Measurements from ENCODE around the gene PEMT. TPM values are rescaled to one million over a fixed set of nuclear protein-coding genes. Genes with fewer than 3 reads are reported as not detected.
A peak's percentile ranks its signal among the peaks of the same experiment; 100 is the strongest.

The PEMT gene
- total and polyA plus RNA-seq, 3 experiments from 2014 or later = 31.9 to 42.1 (median 34.6) TPM

DNA sequence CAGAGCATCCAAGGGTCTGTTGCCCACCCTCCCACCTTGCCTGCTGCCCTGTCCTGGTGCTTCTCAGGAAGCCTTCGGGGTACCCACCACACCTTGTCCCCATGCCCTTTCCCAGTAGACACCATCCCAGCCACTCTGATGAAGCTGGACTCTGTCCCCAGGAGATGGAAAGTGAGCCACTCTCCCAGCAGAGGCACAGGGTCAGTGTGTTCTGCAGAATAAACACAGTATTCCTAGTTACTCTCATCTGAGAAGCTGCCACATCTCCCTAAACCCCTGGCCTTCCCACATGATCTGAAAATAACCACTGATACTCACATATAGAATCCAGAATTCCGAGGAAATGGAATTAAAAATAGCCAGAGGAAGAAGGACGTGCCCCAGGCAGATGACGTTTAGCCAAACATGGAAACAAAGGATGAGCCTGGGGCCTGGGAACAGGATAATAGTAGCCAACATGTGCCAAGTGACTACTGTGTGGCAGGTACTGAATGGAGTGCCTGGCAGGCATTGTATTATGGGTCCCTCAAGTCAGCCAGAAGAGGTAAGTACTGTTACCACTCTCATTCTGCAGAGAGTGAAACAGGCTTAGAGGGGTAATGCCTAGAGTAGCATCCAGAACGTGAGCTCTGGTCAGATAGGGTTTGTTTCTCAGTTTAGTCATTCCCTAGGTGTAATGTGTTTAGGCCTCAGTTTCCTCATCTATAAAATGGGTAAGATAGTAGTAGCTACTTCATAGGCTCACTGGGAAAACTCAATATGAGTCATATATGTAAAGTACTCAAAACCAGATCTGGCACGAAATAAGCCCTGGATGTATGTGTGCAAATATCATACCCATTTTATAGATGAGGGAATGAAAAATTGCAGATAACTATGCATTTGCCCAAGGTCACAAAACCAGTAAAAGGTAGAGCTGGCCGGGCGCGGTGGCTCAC, 20.8 kb upstream of the PEMT start:
- Mint-ChIP-seq H3K36me3 (no peaks in the 10 kb centered on the region), H3K9me3 (no peaks in the 10 kb centered on the region), H3K27me3 (peaks cover under 1 to 6% of the 10 kb centered on the region in 2 donors), H3K4me1 (peaks cover 0 to 3% (median 2%) of the 10 kb centered on the region in 3 donors), H3K4me3 (no peak overlapping the region), H3K27ac (no peak overlapping the region)
- Histone ChIP-seq H3K9me3 (ENCODE audit: low read length) (no peaks in the 10 kb centered on the region), H3K36me3 (ENCODE audit: insufficient read depth, low read length) (no peaks in the 10 kb centered on the region), H3K4me1 (ENCODE audit: insufficient read depth, low read length) (no peaks in the 10 kb centered on the region), H3K27ac (ENCODE audit: low read depth, low read length) (no peak overlapping the region), H3K4me3 (ENCODE audit: low read length) (no peak overlapping the region), H3K27me3 (ENCODE audit: insufficient read depth, low read length, poor library complexity, severe bottlenecking) (no peaks in the 10 kb centered on the region)
- ChIA-PET POLR2A (no interaction called here), CTCF (interaction anchor here (0.8 to 1.7 kb wide), 5 partner anchors 9 to 257 kb away, joined by 3 to 13 read pairs (median 3); no protein-coding TSS in a partner anchor)
- DNase-seq = no peak

DNA sequence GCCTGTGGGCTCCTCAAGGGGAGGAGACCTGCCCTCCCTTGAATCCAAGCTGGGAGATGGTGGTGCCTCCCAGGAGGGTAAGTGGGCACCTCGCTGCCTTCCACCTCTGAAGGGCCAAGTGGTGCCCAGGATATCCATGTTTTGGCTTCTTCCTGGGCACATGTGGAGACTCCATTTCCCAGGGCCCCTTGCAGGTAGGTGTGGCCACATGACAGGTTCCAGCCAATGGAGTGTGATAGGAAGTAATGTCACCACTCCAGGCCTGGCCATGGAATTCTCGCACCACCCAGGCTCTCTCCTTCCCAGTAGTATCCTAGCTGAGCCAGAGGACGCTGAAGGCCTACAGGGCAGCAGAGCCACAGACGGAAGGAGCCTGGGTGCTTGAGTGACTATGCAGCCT, 17.6 kb upstream of the PEMT start:
- H3K4me1 Mint-ChIP-seq = peaks cover 0 to 3% (median 2%) of the 10 kb centered on the region in 3 donors
- Histone ChIP-seq H3K4me3 (ENCODE audit: low read length) (no peak overlapping the region), H3K27me3 (ENCODE audit: insufficient read depth, low read length, poor library complexity, severe bottlenecking) (no peaks in the 10 kb centered on the region), H3K36me3 (ENCODE audit: insufficient read depth, low read length) (no peaks in the 10 kb centered on the region), H3K27ac (ENCODE audit: low read depth, low read length) (no peak overlapping the region), H3K4me1 (ENCODE audit: insufficient read depth, low read length) (no peaks in the 10 kb centered on the region), H3K9me3 (ENCODE audit: low read length) (no peaks in the 10 kb centered on the region)
- ChIA-PET CTCF (no interaction called here), POLR2A (no interaction called here)
- H3K9me3 Mint-ChIP-seq = no peaks in the 10 kb centered on the region
- no peak for DNase-seq
- H3K36me3 Mint-ChIP-seq = no peaks in the 10 kb centered on the region
- H3K27ac Mint-ChIP-seq = no peak overlapping the region
- H3K27me3 Mint-ChIP-seq = peaks cover 2 to 8% of the 10 kb centered on the region in 2 donors
- no peak overlapping the region for H3K4me3 Mint-ChIP-seq

DNA sequence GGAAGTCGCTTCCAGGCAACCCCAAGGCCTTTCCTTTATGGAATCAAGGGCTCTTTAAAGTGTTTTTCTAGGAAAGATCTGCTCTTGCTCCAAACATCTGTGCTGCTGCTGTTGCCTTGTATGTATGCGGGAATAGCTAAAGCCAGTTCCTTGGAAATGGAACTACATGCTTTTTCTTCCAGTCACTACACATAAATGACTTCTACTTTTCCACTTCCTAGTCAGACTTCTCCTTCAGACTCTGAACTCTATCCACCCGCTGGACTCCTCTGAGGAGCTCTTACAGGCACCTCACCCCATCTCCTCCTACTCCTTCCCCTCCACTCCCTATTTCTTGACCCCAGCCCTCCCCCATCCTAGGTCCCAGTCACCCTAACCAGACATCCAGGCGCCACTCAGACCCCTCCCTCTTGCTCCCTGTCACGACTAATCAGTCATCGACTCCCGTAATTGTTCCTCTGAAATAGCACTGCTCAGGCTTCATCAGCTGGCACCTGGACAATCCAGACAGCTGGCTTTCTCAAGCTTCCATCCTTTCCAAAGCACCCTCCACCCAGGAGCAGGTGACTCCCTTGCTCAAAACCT, 15.0 kb upstream of the PEMT start:
- POLR2A ChIA-PET = interaction anchor here (0.6 kb wide), 1 partner anchor 14 kb away, joined by 3 read pairs; no protein-coding TSS in a partner anchor
- Mint-ChIP-seq H3K4me3 (no peak overlapping the region), H3K9me3 (no peaks in the 10 kb centered on the region), H3K36me3 (no peaks in the 10 kb centered on the region), H3K4me1 (no peaks in the 10 kb centered on the region), H3K27me3 (peaks cover 0 to 8% of the 10 kb centered on the region in 2 donors), H3K27ac (no peak overlapping the region)
- Histone ChIP-seq H3K36me3 (ENCODE audit: insufficient read depth, low read length) (no peaks in the 10 kb centered on the region), H3K27me3 (ENCODE audit: insufficient read depth, low read length, poor library complexity, severe bottlenecking) (no peaks in the 10 kb centered on the region), H3K4me3 (ENCODE audit: low read length) (no peak overlapping the region), H3K4me1 (ENCODE audit: insufficient read depth, low read length) (no peaks in the 10 kb centered on the region), H3K27ac (ENCODE audit: low read depth, low read length) (no peak overlapping the region), H3K9me3 (ENCODE audit: low read length) (no peaks in the 10 kb centered on the region)
- no peak for DNase-seq
- CTCF ChIA-PET = no interaction called here

DNA sequence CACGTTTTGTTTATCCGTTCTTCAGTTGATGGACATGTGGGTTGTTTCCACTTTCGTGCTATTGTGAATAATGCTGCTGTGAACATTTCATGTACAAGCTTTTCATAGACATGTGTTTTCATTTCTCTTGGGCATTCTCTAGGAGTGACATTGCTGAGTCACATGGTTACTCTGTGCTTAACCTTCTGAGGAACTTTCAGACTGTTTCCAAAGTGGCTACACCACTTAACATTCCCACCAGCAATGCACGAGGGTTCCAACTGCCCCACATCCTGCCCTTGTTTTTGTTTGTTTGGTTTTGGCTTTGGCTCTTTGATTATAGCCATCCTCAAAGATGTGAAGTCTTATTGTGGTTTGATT, 14.2 kb upstream of the PEMT start:
- H3K4me3 Mint-ChIP-seq = no peak overlapping the region
- H3K9me3 ChIP-seq (ENCODE audit: low read length) = no peaks in the 10 kb centered on the region

DNA sequence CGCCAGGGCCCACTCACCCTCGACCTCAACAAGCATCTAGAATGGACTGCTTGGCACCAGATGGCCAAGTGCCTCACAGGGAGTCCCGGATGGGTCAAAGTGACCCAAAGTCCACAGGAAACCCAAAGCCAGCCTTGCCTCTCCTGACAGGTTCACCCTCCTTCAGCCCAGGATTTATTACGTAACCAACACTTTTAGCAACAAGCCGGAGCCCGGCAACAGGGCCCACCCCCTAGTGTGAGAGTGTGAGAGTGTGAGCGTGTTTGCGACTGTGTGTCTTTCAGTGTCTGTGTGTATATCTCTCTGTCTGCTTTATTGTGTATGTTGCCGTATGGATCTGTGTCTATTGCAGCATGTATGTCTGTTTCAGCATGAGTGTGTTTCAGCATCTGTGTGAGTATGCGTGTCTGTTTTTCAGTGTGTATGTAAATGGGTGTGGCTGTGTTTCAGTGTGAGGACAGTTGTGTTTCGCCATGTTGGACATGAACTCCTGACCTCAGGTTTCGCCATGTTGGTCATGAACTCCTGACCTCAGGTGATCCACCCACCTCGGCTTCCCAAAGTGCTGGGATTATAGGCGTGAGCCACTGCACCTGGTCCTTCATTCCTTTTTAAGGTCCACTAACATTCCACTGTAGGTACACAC, 13.7 kb upstream of the PEMT start:
- Histone ChIP-seq H3K9me3 (ENCODE audit: low read length) (no peaks in the 10 kb centered on the region), H3K27me3 (ENCODE audit: insufficient read depth, low read length, poor library complexity, severe bottlenecking) (no peaks in the 10 kb centered on the region), H3K27ac (ENCODE audit: low read depth, low read length) (no peak overlapping the region), H3K4me3 (ENCODE audit: low read length) (no peak overlapping the region), H3K36me3 (ENCODE audit: insufficient read depth, low read length) (no peaks in the 10 kb centered on the region), H3K4me1 (ENCODE audit: insufficient read depth, low read length) (no peaks in the 10 kb centered on the region)
- Mint-ChIP-seq H3K9me3 (no peaks in the 10 kb centered on the region), H3K27me3 (peaks cover 0 to 8% of the 10 kb centered on the region in 2 donors), H3K4me3 (no peak overlapping the region), H3K4me1 (no peaks in the 10 kb centered on the region), H3K36me3 (no peaks in the 10 kb centered on the region), H3K27ac (no peak overlapping the region)
- ChIA-PET POLR2A (no interaction called here), CTCF (no interaction called here)
- no peak for DNase-seq

More for the DNA sequence above, 14.2 kb upstream of the PEMT start:
- CTCF ChIA-PET = no interaction called here
- POLR2A ChIA-PET = no interaction called here
- no peak overlapping the region for H3K4me3 ChIP-seq (ENCODE audit: low read length)
- H3K27me3 ChIP-seq (ENCODE audit: insufficient read depth, low read length, poor library complexity, severe bottlenecking) = no peaks in the 10 kb centered on the region
- H3K36me3 ChIP-seq (ENCODE audit: insufficient read depth, low read length) = no peaks in the 10 kb centered on the region
- no peaks in the 10 kb centered on the region for H3K9me3 Mint-ChIP-seq
- peaks cover 0 to 8% of the 10 kb centered on the region in 2 donors for H3K27me3 Mint-ChIP-seq
- H3K27ac ChIP-seq (ENCODE audit: low read depth, low read length) = no peak overlapping the region
- H3K4me1 Mint-ChIP-seq = no peaks in the 10 kb centered on the region
- no peak for DNase-seq
- H3K36me3 Mint-ChIP-seq = no peaks in the 10 kb centered on the region
- no peaks in the 10 kb centered on the region for H3K4me1 ChIP-seq (ENCODE audit: insufficient read depth, low read length)
- no peak overlapping the region for H3K27ac Mint-ChIP-seq

DNA sequence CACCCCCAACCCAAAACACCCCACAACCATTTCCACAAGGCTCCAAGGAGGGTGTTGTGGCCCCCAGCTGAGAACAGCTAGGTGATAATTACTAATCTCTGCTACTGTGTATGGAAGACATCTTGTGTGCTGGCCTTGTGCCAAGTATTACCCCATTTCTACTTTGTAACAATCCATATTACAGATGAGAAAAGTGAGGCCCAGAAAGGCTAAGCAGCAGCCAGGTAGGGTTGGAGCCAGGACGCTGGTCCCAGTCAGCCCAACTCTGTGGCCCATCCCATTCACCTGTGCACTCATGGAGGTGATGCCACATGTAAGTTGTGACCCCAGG, 12.4 kb upstream of the PEMT start:
- peaks cover 0 to 8% of the 10 kb centered on the region in 2 donors for H3K27me3 Mint-ChIP-seq
- no peaks in the 10 kb centered on the region for H3K9me3 ChIP-seq (ENCODE audit: low read length)
- H3K27ac Mint-ChIP-seq = no peak overlapping the region
- H3K4me1 ChIP-seq (ENCODE audit: insufficient read depth, low read length) = no peaks in the 10 kb centered on the region
- H3K27me3 ChIP-seq (ENCODE audit: insufficient read depth, low read length, poor library complexity, severe bottlenecking) = no peaks in the 10 kb centered on the region
- H3K4me1 Mint-ChIP-seq = no peaks in the 10 kb centered on the region
- H3K9me3 Mint-ChIP-seq = no peaks in the 10 kb centered on the region
- no peak overlapping the region for H3K4me3 Mint-ChIP-seq
- no peak for DNase-seq
- no peaks in the 10 kb centered on the region for H3K36me3 Mint-ChIP-seq
- POLR2A ChIA-PET = no interaction called here
- H3K4me3 ChIP-seq (ENCODE audit: low read length) = no peak overlapping the region
- H3K36me3 ChIP-seq (ENCODE audit: insufficient read depth, low read length) = no peaks in the 10 kb centered on the region
- CTCF ChIA-PET = no interaction called here
- H3K27ac ChIP-seq (ENCODE audit: low read depth, low read length) = no peak overlapping the region

DNA sequence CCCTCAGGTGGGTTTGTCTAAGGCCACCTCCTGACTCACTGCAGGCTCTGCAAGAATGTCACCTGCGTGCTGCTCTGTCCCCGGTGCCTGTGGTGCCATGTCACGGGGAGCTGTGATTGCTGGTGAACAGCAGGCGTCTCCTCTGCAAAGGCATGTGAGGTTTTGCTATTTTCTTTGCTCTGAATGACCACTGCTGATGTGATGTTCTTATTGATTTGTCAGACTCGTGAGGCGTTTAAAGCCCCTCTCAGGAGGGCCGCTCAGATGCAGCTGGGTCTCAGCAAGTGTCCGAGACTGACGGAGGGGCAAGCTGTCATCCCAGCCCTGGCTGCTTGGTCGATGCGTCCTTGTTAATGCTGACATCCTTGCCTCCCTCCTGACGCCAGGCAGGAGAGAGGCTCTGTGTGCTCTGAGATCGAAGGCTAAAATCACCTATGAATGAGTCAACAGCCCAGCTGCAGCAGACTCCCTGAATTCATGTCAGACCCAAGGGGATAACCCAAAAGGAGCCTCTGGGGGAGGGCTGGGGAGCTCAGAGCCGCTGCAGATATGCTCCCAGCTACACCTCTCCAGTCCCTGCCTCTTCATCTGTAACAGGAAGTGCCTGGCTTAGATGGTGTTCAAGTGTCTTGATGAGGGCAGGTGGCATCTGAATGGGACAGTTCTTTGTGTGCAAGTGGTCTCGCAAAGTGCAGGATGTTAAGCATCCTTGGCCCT, 11.8 kb upstream of the PEMT start:
- no peak overlapping the region for H3K4me3 Mint-ChIP-seq
- Histone ChIP-seq H3K9me3 (ENCODE audit: low read length) (no peaks in the 10 kb centered on the region), H3K36me3 (ENCODE audit: insufficient read depth, low read length) (no peaks in the 10 kb centered on the region), H3K27me3 (ENCODE audit: insufficient read depth, low read length, poor library complexity, severe bottlenecking) (no peaks in the 10 kb centered on the region), H3K4me3 (ENCODE audit: low read length) (no peak overlapping the region), H3K27ac (ENCODE audit: low read depth, low read length) (no peak overlapping the region), H3K4me1 (ENCODE audit: insufficient read depth, low read length) (no peaks in the 10 kb centered on the region)
- H3K27ac Mint-ChIP-seq = peak overlapping the region in 1 of 8 donors; percentile 36
- no peaks in the 10 kb centered on the region for H3K4me1 Mint-ChIP-seq
- CTCF ChIA-PET = no interaction called here
- POLR2A ChIA-PET = no interaction called here
- no peak for DNase-seq
- H3K27me3 Mint-ChIP-seq = peaks cover 0 to 8% of the 10 kb centered on the region in 2 donors
- H3K36me3 Mint-ChIP-seq = no peaks in the 10 kb centered on the region
- H3K9me3 Mint-ChIP-seq = no peaks in the 10 kb centered on the region

DNA sequence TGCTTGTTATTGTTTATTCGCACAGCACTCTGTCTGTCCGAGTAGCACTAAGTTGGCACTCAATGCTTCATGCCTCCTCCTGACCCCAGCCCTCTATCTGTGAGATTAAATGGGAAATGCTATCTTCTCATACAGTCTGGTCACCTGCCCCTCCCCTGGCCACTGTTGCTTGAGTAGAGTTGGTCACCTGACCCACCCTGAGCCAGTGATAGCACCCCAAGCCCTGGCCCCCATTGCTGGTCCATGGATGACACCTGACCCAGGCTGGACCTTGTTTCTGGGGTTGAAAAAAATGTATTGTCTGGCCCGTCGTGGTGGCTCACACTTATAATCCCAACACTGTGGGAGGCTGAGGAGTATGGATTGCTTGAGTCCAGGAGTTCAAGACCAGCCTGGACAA, 8.5 kb upstream of the PEMT start:
- Mint-ChIP-seq H3K27ac (no peak overlapping the region), H3K36me3 (no peaks in the 10 kb centered on the region), H3K27me3 (no peaks in the 10 kb centered on the region), H3K4me1 (no peaks in the 10 kb centered on the region), H3K4me3 (no peak overlapping the region), H3K9me3 (no peaks in the 10 kb centered on the region)
- ChIA-PET CTCF (interaction anchor here (0.6 kb wide), 1 partner anchor 428 kb away, joined by 3 read pairs; no protein-coding TSS in a partner anchor), POLR2A (no interaction called here)
- H3K4me1 ChIP-seq (ENCODE audit: insufficient read depth, low read length) = no peaks in the 10 kb centered on the region
- no peaks in the 10 kb centered on the region for H3K9me3 ChIP-seq (ENCODE audit: low read length)
- no peaks in the 10 kb centered on the region for H3K27me3 ChIP-seq (ENCODE audit: insufficient read depth, low read length, poor library complexity, severe bottlenecking)
- no peak for DNase-seq
- no peak overlapping the region for H3K4me3 ChIP-seq (ENCODE audit: low read length)
- no peaks in the 10 kb centered on the region for H3K36me3 ChIP-seq (ENCODE audit: insufficient read depth, low read length)
- H3K27ac ChIP-seq (ENCODE audit: low read depth, low read length) = no peak overlapping the region
